ENCODE results near the gene ISG20.

- TF ChIP-seq EZH2 (IDR thresholded peaks at IDR 0.05; ENCODE audit: insufficient read depth, poor library complexity, severe bottlenecking) (no peak), EZH2phosphoT487 (IDR thresholded peaks at IDR 0.05; ENCODE audit: insufficient read depth, low read depth) (no peak)
These were observed 15.8 kb upstream of the ISG20 start for GRCh38 chr15:88623061-88623460.

Data from GM23248 (cell line).